ENCODE results near the gene CIC. TPM values are rescaled to one million over a fixed set of nuclear protein-coding genes. Genes with fewer than 3 reads are reported as not detected.
A peak's percentile ranks its signal among the peaks of the same experiment; 100 is the strongest.

The CIC gene
- total RNA-seq, 4 donors from 2014 or later = 57.8 to 90.0 (median 59.0) TPM

DNA sequence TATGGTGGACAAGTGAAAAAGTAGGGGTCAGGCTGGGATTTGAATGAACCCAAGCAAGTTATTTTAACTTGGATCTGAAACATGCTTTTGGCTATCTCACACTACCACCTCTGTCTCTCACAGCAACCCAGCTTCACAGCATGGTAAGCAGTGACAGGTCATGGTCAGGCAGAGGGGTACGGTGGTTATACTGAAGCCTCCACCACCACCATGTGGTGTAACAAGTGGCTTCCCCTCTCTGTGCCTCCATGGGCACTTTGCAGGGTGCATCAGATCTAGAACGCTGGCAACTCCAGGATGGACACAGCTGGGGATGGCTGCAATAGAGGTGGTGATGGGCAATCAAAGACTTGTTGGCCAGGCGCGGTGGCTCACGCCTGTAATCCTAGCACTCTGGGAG, 43.3 kb downstream of the CIC start:
- no peak for DNase-seq (ENCODE audit: low spot score in 2 of 2)
- intact Hi-C loops (cut with DNase I; ENCODE audit: low total_unique reads) = loop anchor here (10.0 kb wide), 1 partner anchor 188 kb away; no protein-coding TSS in a partner anchor
- no peak overlapping the region for H3K4me3 ChIP-seq (ENCODE audit: low read depth, poor library complexity, severe bottlenecking)
- WGBS, 2 donors = 79 to 85% methylated on average over 5 of the region's 5 CpGs
- TF ChIP-seq CTCF (IDR thresholded peaks at IDR 0.05) = no peak

DNA sequence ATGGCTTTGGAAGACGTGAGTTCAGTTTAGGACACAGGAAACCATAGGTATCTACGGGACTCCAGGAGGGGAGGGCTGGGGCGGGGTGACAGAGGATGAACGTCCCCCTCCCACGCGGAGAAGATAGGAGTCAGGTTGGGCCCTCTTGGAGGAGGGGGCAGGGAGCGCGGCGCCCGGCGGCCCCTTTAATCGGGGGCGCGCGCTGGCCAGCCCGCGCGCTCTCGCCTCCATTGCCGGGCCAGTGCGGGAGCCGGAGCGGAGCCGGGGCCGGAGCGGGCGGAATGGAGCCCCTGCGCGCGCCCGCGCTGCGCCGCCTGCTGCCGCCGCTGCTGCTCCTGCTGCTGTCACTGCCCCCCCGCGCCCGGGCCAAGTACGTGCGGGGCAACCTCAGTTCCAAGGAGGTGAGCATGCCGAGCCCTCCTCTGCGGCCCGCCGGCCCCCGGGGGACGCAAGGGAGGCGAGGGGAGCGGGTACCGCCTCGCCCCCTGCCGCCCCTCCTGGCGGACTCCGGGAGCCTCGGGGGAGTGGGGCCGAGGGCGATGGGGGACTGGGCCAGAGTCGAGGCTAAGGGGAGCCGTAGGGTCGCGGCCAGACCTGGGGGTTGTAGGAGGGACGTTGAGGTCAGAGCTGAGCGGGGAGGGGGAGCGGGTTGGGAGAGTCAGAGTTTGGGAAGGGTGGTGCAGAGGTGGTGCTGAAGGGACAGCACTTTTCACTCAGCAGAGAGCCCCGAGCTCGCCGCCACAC, 44.2 kb downstream of the CIC start, which contains the start of gene TMEM145:
TMEM145 (plus strand) TSS at position 214 of the 744 bp plus-strand sequence; CDS start at position 282, 68 bp downstream.
- 1 to 2% methylated on average over 42 to 62 of the region's 67 CpGs for WGBS, 2 donors
- DNase-seq (ENCODE audit: low spot score in 2 of 2) = no peak
- H3K4me3 ChIP-seq (ENCODE audit: low read depth, poor library complexity, severe bottlenecking) = peak within 1 kb of the TSS; percentile 31
- intact Hi-C loops (cut with DNase I; ENCODE audit: low total_unique reads) = loop anchor here (10.0 kb wide), 1 partner anchor 188 kb away; no protein-coding TSS in a partner anchor
- TF ChIP-seq POLR2A (IDR thresholded peaks at IDR 0.05) (no peak), CTCF (IDR thresholded peaks at IDR 0.05) (no peak)

DNA sequence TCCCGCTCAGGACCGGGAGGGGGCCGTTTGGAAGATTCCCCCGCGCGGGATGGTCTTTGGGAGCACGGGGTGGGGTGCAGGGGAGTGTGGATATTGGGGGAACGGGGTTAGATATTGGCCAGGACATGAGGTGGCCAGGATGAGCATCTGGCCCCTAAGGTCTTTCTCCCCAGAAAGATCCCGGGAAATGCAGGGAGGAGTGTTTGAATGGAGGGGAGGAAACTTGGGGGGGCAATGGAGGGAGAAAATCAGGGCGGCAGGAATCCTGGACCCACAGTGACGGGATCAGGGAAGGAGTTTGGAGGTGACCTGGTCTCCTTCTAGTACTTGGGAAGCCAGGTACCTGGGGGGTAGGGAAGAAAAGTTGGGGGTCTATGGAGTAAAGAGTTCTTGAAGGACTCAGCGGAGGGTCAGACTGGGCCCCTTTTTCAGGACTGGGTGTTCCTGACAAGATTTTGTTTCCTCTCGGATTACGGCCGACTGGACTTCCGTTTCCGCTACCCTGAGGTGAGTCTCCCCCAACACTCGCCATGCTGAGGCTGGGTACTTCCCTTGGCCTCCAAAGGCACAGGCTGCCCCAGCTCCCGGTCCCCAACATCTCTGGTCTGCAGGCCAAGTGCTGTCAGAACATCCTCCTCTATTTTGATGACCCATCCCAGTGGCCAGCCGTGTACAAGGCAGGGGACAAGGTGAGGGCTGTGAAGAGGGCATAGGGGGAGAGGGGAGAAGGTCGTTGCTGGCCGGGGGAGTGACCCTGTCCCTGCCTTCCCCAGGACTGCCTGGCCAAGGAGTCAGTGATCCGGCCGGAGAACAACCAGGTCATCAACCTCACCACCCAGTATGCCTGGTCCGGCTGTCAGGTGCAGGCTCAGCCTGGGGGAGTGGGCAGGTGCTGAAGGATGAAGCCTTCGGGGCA, 45.0 kb downstream of the CIC start:
- intact Hi-C loops (cut with DNase I; ENCODE audit: low total_unique reads) = loop anchor here (10.0 kb wide), 1 partner anchor 189 kb away; no protein-coding TSS in a partner anchor
- no peak overlapping the region for H3K4me3 ChIP-seq (ENCODE audit: low read depth, poor library complexity, severe bottlenecking)
- TF ChIP-seq POLR2A (IDR thresholded peaks at IDR 0.05) = no peak
- no peak for TF ChIP-seq CTCF (IDR thresholded peaks at IDR 0.05)
- no peak for DNase-seq (ENCODE audit: low spot score in 2 of 2)
- WGBS, 2 donors = 31 to 38% methylated on average over 25 to 26 of the region's 26 CpGs

DNA sequence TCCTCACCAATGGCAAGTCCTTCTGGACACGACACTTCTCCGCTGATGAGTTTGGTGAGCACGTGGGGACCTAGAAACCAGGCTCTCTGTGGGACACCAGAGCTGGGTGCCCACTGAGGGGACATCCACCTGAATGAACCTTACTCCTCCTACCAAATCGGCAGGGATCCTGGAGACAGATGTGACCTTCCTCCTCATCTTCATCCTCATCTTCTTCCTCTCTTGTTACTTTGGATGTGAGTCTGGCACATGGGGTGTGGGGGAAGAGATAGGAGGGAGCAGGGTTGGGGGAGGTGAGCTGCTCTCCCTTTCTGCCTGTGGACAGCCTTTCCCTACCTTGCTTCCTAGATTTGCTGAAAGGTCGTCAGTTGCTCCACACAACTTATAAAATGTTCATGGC, 46.0 kb downstream of the CIC start:
- no peak for DNase-seq (ENCODE audit: low spot score in 2 of 2)

More for the DNA sequence above, 46.0 kb downstream of the CIC start:
- intact Hi-C loops (cut with DNase I; ENCODE audit: low total_unique reads) = loop anchor here (10.0 kb wide), 1 partner anchor 190 kb away; no protein-coding TSS in a partner anchor
- no peak for TF ChIP-seq POLR2A (IDR thresholded peaks at IDR 0.05)
- TF ChIP-seq CTCF (IDR thresholded peaks at IDR 0.05) = no peak
- no peak overlapping the region for H3K4me3 ChIP-seq (ENCODE audit: low read depth, poor library complexity, severe bottlenecking)
- WGBS, 2 donors = 74 to 78% methylated on average over 5 of the region's 5 CpGs

All from lower leg skin (tissue), 4 donors.